Embryonic facial prominence (tissue), 1 donor: ENCODE data around the gene APOL2.
"Not testable (repeated sequence)": the region's sequence is repeated elsewhere in the genome, so short reads cannot be mapped to it uniquely, and the experiment has no call there.

Experiments used
- DNase-seq: peaks from one replicate; pipeline ENCODE4 v3.0.0-alpha.2; 2016; ENCODE audit errors: extremely low spot score

APOL2 gene

GRCh38 chr22:36221799-36222751 lies 17.3 kb downstream of the APOL2 start:
- DNase-seq: peak; percentile 40

- no peak for DNase-seq
These were observed 18.8 kb downstream of the APOL2 start for GRCh38 chr22:36220451-36220921.

GRCh38 chr22:36218648-36219193 lies 20.6 kb downstream of the APOL2 start:
- DNase-seq: no peak

DNA sequence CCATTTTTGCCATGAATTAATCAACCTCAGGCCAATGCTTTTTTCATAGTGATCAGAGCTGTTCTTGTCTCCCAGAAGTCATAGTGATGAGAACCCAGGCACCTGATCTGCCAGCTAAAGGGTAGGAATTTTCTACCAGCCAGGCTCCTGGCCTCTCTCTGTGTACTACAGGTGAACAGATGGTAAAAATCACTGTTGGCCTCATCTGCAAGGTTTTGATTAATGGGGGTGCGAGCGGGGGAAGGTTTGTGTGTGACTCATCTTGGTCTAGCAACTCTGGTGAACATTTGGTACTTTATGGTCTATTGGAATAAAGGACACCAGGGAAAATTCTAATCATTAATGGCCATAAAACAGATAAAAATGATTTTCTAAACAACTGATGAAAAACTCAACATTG lies 23.3 kb downstream of the APOL2 start:
- DNase-seq: no peak

GRCh38 chr22:36213586-36213985 lies 25.7 kb downstream of the APOL2 start:
- DNase-seq: no peak

GRCh38 chr22:36212901-36213300 lies 26.4 kb downstream of the APOL2 start:
- DNase-seq: no peak

DNA sequence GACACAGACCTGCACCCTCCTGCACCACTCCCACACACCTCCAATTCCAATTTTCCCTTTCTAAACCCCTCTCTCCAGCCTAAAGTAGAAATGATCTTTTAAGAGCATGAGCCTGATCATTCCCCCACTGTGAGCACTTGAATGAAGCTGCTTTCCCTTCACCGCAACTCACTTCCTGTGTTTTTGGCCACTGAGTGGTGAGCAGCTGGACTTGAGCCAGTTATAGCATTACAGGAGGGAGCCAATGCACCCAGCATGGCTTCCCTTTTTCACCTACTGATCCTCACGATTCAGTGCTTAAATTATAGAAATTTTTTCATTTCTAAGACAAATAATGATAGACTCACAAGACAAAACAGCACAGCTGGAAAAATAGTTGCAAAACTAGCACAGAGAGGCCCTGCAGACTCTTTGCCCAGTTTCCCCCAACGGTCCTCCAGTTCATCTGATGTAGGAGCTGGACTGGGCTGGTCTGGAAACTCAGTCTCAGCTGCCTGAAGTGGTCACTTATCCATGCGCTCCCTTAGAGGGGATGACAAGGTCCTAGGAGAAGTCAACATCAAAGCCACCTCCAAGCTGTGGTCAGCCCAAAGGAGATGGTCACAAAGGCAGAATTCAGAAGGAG lies 28.0 kb downstream of the APOL2 start:
- DNase-seq: no peak

- no peak for DNase-seq
These were observed 29.1 kb downstream of the APOL2 start for GRCh38 chr22:36210224-36210623.

GRCh38 chr22:36209488-36209908 lies 29.8 kb downstream of the APOL2 start:
- DNase-seq: not testable (repeated sequence)

DNA sequence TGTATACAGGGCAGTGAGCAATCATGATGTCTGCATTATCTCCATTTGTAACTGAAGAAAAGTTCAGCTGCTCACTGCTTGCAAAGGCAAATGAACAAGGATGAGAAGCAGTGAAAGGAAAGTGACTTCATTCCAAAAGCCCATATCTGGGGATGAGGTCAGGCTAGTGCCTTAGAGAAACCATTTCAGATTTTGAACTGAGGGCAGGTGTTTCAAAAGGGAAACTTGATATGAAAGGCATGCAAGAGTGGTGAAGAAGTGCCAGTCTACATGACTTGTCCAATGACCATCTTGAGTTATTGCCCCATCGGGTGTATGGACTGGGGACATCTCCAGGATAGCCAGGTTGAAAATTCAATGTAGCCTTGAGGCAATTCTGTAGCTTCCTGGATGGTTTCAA lies 30.4 kb downstream of the APOL2 start:
- DNase-seq: no peak

DNA sequence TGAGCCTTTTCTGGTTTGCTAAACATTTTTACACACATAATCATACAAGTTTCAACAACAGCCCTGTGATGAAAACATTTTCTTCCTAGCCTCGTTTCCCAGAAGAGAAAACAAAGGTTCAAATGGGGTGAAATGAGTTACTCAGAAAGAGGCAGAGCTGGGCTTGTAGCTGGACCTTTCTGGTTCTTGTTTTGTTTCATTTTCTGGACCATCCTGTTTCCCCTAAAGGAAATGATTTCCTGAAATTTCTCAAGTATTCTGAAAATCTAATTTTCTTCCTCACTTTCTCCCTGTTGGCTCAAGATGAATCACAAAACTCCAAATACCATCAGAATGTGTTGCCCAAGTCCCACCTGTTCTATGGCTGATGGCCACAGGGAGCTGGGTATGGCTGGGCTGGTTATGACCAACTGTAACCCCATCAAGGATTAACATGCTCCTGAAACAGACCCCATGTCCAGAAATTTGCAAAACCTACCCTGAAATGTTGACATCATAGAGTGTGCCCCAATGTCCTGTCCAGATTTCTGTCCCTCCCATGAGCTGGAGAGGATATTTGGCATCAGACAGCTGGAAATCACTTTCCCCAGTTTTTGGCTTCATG lies 31.1 kb downstream of the APOL2 start:
- DNase-seq: no peak

- DNase-seq: no peak
These were observed 33.1 kb downstream of the APOL2 start for GRCh38 chr22:36206255-36206654.

DNA sequence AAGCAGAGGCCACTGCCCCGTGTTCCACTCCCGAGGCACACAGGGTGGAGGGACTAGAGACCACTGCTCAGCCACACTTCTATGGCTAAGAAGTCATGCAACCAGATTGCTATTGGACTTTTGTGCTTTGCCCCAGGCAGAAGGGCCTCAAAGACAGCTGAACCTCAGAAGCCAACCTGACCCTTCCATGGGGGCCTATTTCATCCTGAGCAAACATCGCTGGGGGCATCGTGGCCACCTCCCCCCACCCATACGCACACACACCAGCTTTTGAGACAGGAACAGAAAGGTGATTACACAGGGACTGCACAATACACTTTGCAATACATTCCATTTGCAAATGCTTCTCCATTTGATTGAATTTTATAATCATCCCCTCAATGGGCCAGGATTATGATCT lies 33.8 kb downstream of the APOL2 start:
- not testable (repeated sequence) for DNase-seq

GRCh38 chr22:36204632-36205015 lies 34.7 kb downstream of the APOL2 start:
- DNase-seq: no peak

DNA sequence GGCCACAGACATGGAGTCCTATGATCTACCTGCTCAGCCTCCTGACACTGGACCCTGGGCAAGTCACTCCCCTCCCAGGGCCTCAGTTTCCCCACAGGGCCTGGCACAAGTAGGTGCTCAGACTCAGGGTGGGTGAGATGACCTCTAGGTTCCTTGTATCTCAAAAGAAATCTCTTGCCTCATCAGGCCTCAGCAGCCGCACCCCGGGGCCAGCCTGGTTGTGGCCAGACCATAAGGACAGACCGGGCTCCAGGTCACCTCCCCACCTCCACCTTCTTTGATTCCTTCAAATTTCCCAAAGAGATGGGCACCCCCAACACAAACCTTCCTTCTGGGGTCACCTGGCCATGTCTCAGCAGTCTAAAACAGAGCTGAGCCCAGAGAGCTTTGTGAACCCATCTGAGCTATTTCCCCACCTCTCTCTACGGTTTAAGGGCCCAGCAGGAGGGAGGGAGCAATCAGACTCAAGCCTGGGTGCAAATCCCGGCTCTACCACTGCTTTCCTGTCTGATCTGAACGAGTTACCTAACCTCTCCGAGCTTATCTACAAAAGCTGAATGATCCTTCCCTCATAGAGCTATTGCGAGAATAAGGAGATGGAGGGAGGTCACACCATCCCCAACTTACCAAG lies 35.2 kb downstream of the APOL2 start:
- DNase-seq: no peak

DNA sequence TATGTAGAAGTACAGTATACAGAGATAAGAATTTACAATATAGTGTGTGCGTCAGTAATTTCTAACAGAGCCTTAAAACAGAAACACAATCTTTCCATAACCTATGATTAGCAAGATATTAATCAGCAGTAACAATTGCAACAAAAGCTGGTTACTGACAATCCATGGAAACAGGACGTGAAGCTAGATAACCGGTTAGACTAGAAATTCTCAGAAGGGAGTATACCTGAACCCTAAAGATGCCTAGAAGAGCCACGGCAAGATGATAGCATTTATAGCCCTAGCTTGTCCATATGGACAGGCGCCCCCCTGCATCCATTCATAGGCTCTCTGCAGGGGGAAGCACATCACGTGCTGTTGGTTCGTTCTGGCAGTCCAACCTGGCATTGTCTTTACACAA lies 35.9 kb downstream of the APOL2 start:
- DNase-seq: not testable (repeated sequence)

GRCh38 chr22:36202906-36203305 lies 36.4 kb downstream of the APOL2 start:
- DNase-seq: not testable (repeated sequence)

GRCh38 chr22:36201630-36202319 lies 37.6 kb downstream of the APOL2 start, which contains the start of gene APOL4:
Gene APOL4, minus strand, starts transcription at chr22:36201809. Its CDS starts 75 bp downstream, at chr22:36201734.
- DNase-seq: no peak

GRCh38 chr22:36201025-36201424 lies 38.3 kb downstream of the APOL2 start:
- DNase-seq: not testable (repeated sequence)

- no peak for DNase-seq
These were observed 40.3 kb downstream of the APOL2 start for GRCh38 chr22:36199001-36199551.

DNA sequence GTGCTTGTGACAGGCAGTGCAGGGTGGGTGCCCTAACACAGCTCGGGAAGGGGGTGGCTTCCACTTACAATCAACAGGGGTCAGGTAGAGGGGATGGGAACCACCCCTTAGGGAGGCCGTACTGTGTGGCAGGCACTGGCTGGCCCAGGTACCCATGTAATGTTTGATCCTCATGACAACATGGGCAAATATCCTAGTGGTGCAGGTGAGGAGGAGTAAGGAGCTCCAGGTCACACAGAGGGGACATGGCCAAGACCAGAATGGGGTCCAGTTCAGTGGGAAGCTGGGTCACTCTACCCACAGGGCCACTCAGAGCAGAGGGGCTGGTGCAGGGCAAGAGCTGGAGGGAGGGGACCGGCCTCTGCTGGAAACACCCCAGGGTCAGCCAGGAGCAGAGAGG lies 40.8 kb downstream of the APOL2 start:
- DNase-seq: no peak
